Stimulated activated CD8-positive, alpha-beta memory T cell treated with anti-CD3 and anti-CD28 coated beads, Interleukin-2, amount 100 ng/mL, for 1 hour (primary cell): ENCODE results near the gene CLP1.

Source experiments
- DNase-seq, 2 donors: peaks; one replicate each; pipeline ENCODE4 v3.0.0-alpha.2; 2020; ENCODE audit warnings: low read depth in 2 of 2

CLP1 gene

DNA sequence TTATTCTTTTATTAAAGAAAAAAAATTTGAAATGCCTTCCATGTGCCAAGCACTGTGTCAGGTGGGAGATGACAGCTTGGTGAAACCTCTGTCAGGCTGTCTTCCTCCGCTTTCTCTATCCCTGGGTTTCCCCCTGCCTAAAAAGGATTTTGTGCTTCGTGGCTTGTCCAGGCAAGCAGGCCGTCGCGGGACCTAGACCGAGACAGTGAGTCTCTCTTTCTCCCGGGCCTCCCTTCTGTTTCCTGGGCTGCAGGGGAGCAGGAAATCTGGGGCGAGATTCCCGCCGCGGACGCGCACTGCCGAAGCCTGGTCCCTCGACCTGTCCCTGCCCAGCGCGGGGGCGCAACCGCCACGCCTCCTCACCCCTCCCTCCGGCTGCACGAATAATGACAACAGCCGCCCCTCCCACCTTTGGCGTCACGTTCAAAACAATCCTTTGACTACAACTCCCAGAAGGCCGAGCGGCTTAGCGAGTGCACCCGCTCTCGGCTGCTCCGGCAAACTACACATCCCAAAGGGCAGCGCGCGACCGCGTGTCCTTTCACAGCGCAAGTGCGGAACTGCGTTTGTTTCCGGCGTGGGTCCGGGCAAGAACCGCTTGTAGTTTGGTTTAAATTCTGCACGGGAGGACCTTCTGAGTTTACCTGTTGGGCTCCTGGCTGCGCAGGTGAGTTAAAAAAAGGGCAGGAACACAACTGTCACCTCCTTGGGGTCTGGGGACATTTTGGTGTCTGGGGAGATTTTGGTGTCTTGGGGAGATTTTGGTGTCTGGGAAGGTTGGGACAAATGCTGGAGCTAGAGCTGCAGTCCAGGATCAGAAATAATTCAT, at the start of gene CLP1:
Gene CLP1, plus strand, starts transcription at position 569 of the 829 bp plus-strand sequence. CDS start 1,715 bp downstream, outside the sequence.
- peak; percentile 98 for DNase-seq

DNA sequence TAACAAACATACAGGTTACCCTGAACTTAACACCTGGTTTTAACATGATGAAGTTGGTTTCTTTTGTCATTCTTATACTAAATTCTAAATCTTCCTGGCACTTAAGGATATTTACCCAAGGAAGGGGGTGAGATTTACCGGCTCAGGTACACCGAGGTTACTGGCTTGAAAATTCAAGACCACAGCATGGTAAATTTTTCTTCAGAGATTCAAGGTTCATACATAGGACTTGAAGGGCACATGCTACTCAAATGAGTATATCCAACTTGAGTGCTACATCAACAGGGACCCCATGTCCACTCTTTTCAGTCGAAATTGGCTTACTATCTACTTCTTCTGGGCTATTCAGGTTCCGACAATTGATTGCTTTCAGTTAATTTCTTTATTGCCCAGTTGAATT, 47.4 kb upstream of the CLP1 start:
- DNase-seq = no peak

DNA sequence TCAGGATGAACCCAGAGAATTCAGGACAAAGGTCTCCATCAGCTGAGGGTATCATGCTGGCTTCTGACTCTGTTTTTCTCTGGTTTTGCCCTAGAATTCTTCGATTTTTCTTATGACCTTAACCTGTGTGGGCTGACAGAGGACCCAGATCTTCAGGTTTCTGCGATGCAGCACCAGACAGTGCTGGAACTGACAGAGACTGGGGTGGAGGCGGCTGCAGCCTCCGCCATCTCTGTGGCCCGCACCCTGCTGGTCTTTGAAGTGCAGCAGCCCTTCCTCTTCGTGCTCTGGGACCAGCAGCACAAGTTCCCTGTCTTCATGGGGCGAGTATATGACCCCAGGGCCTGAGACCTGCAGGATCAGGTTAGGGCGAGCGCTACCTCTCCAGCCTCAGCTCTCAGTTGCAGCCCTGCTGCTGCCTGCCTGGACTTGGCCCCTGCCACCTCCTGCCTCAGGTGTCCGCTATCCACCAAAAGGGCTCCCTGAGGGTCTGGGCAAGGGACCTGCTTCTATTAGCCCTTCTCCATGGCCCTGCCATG, 43.3 kb upstream of the CLP1 start:
- DNase-seq = no peak

DNA sequence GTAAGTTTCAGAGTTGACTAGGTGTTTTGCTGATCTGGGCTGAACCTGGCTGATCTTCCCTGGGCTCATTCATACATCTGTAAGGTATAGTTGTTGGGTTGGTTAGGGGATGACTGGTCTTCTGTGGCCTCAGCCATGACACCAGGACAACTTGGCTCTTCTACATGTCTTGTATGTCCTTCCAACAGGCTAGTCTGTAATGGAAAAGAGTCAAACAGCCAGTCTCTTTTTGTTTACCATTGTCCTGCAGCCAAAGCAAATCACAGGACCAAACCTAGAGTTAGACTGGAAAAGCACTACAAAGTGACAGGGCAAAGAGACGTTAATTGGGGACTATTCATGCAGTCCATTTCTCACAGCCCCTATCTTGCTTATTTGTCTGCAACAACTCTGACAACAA, 42.3 kb upstream of the CLP1 start:
- no peak for DNase-seq

DNA sequence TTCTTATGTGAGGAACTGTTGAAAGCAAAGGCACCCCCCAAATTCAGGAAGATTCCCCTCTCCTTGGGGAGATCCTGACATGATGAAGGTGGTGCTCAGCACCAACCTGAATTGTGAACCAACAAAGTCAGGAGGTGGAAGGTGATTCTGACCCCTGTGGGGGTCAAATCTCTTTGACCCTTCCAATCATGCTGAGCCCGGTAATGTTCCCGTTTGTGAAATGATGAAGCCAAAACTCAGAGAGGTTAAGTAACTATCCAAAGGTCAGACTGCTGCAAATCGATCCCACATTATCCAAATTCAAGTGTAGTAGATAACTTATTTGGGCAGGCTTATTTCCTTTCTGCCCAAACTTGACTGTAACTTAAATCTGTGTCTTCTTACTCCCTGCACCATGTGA, 41.0 kb upstream of the CLP1 start:
- DNase-seq = no peak

DNA sequence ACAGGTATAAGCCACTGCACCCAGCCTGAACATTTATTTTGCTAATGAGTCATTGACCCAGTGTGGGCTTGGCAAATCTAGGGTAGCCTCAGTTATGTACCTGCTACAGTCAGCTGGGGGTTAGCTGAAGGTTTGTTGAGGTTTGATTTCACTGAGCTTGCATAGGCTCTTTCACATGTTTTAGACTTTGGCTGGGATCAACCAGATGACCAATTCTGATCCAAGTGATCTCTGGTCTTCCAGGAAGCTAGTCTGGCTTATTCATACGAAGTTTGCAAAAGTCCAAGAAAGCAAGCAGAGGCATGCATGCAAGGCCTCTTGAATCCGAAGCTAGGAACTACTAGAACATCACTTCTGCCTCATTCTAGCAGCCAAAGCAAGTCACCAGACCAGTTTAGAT, 39.1 kb upstream of the CLP1 start:
- DNase-seq = no peak

DNA sequence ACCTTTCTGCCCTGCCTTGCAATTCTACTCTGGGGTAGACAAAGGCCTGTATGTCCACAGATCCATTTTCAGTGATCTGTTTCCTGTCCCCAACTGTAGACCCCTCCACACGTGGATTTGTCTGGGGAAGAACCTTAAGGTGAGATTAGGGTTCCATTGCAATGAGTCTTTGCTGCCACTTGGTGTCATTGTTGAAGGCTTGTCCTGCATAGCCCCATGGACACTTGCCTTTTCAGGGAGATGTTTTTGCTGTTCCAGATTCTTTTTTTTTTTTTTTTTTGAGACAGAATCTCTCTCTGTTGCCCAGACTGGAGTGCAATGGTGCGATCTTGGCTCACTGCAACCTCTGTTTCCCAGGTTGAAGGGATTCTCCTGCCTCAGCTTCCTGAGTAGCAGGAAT, 38.2 kb upstream of the CLP1 start:
- DNase-seq = no peak

DNA sequence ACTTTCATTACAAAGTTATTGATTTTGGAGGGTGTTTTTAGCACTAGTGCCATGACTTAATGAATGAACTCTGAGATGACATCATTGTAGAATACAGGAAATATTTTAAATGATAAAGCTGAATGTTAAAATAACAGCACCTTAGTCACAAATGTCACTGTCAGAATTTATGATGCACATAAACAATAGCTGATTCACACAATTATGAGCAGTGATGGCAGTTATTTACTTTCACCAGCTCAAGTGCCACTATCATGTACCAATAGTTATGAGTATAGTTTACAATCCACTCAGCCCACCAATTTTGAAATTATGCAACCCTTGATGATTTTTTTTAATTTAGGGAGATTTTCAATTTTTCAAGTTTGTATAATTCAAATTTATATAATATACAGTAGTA, 37.1 kb upstream of the CLP1 start:
- no peak for DNase-seq

DNA sequence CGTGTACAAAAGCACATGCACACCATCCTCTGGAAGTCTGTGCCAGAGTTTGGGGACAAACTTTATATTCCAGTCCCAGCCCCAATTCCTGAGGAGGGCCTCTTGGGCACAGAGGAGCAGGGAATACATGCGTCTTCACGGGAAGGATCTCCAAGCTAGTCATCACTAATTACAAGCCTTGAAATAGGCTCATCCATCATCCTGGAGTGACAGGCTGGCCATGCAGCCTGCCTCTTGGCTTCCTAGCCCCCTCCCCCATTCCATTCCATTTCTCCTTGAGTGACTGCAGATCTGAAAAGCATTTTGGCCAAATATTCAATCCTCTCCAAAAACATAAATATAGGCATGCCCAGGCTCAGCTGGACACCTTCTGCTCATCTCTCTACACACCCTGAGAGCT, 35.3 kb upstream of the CLP1 start:
- no peak for DNase-seq

DNA sequence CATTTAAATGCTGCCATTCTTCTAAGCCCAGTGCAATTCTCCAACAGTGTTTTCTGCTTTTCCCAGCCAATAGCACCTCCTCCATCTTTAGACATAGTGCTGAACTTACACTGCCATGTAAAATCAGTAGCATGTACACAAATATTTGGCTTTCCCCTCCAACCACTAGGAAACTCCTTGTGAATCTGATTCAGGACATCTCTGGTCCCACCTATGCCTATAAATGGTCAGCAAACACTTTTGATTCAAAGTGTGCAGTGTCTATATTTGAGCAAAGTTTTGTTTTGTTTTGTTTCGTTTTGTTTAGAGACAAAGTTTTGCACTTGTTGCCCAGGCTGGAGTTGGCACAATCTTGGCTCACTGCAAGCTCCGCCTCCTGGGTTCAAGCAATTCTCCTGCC, 32.7 kb upstream of the CLP1 start:
- DNase-seq = no peak

DNA sequence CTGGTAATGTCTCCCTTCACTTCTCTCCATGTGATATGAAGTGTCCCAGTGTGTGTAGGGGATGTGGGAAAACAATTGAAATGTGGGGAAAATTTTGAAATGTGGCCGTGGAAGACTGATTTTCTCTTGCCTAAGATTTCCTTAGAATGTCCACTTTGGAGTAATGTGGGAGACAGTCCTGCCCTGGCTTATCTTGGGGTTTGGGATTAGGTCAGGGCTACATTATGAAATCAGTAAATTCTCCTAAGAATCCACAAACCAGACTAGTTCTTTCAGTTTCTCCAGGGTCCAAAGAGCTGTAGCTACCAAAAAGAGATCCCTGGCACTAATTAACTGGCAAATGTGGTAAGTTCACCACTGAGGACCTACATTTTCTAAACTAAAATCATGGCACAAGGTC, 30.7 kb upstream of the CLP1 start:
- DNase-seq = no peak

DNA sequence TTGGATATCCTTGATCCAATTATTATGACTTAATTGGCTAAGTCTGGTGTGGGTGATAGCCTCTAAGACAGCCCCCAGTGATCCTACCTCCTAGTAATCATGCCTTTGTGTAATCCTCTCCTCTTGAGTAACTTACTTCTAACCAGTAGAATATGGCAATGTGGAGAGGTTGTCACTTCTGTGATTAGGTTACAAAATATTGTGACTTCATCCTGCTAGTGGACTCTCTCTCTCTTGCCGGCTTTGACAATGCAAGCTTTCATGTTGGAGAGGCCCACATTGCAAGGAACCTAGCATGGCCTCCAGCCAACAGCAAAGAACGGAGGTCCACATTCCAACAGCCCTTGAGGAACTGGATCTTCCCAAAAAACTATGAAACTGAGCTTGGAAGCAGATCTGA, 27.4 kb upstream of the CLP1 start:
- no peak for DNase-seq

DNA sequence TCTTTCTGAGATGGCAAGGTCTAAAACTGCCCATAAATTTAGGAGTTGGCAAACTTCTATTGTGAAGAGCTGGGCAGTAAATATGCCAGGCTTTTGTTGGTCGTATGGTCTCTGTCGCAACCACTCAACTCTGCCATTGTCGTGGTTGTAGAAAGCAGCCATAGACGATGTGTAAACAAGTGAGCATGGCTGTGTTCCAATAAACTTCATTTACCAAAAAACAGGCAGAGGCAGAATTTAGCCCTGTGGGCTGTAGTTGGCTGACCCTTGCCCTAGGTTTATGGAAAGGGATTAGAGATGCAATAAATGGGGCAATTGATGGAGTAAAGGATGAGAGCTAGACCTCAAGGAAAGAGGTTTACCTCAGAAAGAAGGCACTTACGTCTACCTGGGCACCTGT, 25.4 kb upstream of the CLP1 start:
- no peak for DNase-seq

DNA sequence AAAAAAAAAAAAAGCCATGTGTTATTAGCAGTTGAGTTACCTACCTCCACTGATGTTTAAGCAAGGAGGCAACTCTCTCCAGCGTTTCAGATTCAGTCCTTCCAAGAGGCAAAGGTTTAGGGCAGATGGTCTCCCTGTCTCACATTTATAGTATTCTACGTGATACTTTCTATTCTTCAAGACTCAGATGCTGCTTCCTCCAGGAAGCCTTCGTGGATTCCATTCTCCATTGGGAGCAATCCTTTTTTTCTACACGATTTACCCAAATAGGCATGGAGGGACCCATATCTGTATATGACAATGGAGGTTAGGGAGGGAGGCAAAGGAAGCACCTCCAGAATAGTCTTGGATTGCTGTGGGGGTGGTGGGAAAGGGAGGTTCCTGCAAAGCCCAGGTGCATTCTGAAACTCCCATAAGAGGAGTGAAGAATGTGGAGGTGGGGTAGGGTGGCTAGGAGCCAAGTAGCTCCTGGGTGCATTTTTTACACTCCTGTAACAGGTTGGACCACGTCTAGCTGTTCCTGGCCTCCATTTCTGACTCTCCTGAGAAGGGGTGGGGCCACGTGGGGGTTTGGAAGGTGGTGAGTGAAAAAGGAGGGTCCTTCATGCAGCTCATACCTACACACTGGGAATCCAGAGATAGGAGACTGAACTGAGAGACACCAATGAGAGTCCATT, 24.0 kb upstream of the CLP1 start:
- no peak for DNase-seq

DNA sequence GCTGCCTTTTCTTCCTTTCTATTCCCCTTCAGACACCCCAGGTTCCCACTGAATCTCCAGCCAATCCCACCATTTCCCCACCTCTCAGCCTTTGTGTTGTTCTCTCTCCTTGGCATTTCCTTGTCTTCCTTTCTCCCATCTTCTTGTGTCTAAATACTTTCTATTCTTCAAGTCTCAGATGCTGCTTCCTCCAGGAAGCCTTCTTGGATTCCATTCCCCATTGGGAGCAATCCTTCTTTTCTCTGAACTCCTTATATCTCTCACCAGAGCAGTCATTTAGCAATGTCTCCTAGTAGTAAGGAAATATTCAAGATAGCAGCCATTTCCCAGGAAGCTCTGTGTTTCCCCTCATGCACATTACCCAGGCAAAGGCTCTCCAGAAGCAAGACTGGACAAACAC, 23.3 kb upstream of the CLP1 start:
- no peak for DNase-seq

DNA sequence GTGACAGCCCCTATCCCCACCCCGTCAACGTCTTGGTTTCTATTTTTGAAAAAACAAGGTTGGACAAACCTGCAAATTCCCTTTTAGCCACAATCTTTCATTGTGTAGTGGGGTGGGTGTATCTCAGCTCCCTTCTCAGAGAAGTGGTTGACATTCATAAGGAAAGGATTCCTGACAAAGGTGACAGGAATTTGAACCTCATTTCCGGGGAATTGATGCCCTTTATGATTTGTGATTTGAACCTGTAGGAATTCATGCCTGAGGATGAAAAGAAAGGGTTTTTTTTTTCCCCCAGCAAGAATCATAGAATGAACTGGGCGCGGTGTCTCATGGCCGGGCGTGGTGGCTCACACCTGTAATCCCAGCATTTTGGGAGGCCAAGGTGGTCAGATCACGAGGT, 22.3 kb upstream of the CLP1 start:
- DNase-seq = no peak

DNA sequence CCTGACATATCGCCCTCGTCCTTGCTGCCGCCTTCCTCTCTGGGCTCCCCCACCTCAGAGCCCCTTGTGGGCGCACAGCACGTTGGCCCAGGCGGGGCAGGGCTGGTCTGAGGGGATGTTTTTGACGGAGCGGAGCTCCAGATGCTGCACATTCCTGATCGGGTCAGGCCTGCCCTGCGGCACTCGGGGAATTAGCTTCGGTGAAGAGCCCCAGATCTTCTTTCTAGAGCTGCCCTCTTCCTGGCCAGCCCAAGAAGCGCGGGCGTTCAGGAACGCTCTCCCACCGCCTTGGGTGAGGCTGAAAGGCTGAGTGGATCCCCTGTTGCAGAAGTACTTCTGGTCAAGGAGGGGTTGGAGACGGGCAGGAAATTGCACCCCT, 19.9 kb upstream of the CLP1 start:
- no peak for DNase-seq

DNA sequence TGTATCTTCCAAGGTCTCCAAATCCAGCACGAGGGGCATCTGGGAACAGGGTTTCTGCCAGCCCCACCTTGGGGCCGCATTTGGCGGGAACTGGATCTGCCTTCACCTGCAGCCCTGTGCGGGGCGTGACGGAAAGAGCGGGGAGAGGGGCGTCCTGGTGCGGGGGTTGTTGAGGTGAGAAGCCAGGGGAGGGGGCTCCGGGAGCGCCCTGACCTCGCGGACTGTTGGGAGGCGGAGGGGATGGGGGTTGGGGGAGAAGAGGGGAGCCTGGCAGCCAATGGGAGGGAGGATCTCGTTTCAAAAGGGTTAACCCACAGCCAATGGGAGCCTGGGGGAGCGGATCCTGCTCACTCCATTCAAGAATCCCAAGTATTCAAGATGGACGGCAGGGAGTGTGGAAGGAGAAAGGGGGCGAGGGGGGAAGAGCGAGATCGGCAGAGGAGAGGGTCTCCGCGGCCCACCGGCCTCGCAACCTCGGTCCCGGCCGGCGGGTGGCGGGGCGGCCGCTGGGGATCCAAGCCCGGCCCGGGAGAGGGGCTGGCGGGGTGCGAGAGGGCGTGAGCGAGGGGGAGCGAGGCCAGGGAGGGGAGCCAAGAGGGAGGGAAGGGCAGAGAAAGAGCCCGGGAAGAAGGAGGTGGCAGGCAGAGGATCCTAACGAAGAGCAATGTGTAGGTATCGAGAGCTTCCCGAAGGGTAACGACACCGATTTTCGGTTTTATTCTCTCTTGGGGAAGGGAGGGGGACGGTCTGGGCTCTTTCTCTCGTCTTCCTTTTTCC, 19.4 kb upstream of the CLP1 start:
- no peak for DNase-seq

DNA sequence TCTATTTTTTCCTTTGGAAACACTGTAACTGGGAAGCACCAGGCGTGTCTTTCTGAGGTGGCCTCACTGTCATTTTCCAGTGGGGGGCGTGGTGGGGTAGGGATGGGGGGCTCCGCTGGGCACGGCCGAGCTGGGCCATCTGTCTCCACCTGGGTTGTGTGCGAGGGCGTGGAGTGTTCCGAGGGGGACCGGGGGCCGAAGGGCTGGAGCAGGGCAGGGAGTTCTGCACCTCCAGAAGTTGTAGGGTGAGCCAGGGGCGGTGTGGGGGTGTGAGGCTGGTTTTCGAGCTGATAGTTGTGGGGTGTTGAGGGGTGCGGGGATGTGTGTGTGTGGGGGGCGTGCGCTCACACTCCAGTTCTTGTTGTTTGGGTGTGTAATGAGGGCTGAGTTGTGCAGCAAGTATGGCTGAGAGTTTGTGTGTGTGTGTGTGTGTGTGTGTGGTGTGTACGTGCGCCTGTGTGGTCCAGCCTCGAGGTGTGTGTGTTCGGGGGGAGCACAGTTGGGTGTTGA, 18.7 kb upstream of the CLP1 start:
- no peak for DNase-seq

DNA sequence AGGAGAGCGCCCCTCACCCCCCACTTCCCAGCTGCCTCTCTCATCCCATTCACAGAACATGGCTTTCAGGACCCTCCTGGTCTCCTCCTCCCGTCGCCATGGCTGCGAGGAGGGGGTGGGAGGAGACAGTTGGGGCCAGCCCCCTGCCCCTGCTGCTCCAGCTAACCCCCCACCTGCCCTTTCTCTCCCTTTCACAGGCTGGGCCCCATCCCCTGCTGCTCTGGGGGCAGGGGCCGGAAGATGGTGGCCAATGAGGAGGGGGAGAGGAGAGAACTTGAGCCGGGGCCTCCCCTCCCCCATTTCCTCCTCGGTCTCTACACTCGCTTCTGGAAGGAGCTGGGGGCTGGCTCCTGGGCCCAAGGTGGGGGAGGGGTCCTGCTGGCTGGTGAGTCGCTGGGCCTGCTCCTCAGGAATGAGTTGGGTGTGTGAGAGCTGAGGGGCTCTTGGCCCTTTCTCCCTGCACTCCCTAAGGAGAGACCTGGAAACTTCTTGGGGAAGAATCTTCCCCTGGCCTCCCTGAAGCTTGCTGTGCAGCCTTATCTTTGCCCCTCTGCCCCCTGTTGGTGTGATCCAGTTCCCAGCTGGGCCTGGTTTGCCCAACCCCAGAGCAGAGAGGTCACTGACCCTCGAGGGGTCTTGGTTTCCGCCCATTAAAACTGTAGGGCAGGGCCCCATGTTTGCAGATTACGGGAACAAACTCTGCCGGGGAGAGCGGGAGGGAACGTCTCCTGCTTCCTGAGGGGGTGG, 18.1 kb upstream of the CLP1 start:
- no peak for DNase-seq

DNA sequence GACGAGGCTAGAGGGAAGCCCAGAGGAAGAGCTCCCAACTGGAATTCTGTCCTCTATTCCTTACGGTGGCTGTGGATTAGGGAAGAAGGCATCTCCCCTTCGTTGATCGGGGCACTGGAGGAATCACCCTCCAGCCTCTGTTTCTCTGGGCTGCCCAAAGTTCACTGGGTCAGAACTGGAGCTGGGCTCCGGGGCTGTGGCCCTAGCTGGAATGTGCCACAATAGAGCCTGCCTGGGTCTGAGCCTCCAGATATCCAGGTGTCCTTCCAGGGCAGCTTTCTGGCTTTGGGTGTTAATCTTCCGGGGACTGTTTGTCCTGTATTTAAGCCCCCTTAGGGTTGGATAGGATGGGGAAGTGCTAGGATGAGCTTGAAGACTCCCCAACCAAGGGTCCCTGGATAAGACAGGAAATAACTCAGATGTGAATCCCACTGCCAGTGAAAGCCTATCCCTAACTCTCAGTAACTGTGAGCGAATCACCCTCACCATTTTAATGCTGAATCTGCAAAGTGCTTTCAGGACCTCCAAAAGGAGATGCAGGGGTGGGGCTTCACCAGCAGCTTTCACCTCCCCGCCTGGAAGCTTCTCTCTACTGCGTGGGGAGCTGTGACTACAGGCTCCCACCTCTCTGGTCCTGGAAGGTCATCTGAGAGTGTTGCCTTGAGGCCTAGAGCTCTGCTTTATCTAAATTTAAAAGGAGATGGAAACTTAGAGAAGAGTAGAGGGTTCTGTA, 17.3 kb upstream of the CLP1 start:
- DNase-seq = no peak
